Right cardiac atrium (tissue), 5 donors: ENCODE results near the gene ELF1. TPM values are rescaled to one million over a fixed set of nuclear protein-coding genes. Genes with fewer than 3 reads are reported as not detected.
A peak's percentile ranks its signal among the peaks of the same experiment; 100 is the strongest.

Experiments
- ATAC-seq, 2 donors: fragments of 200-7000 bp; cut with Tn5 transposase; one replicate each; pipeline versions ENCODE4 v1.8.0 to v1.9.1; 2020; ENCODE audit warnings: moderate library complexity in 2 of 2, mild to moderate bottlenecking in 1 of 2
- DNase-seq, 3 donors: peaks; one replicate each; pipeline ENCODE4 v3.0.0-alpha.2; 2020
- H3K27ac ChIP-seq: one replicate; pipeline ENCODE4 v1.5.1; 2013; ENCODE audit warnings: mild to moderate bottlenecking, low read length, control low read depth, moderate library complexity
- H3K27me3 ChIP-seq: one replicate; pipeline ENCODE4 v1.6.1; 2013; ENCODE audit not compliant: control insufficient read depth, insufficient read depth
- H3K4me1 ChIP-seq: one replicate; pipeline ENCODE4 v1.6.1; 2013; ENCODE audit warnings: low read length; ENCODE audit not compliant: control insufficient read depth, insufficient read depth
- H3K4me3 ChIP-seq: one replicate; pipeline ENCODE4 v1.5.1; 2013; ENCODE audit warnings: low read length, control low read depth
- H3K9me3 ChIP-seq: one replicate; pipeline ENCODE4 v1.6.1; 2013; ENCODE audit warnings: low read length; ENCODE audit not compliant: control insufficient read depth
- WGBS: extraction: QIAGEN DNeasy Blood & Tissue Kit; methylation state at CpG from one replicate; pipeline ENCODE4 v1.1.7; 2013; 5-methylcytosine and 5-hydroxymethylcytosine counted together
- intact Hi-C, 4 donors: fragments of 100-400 bp; cut with DNase I; formaldehyde crosslinking; loops; one replicate each; pipeline versions ENCODE4 v1.11.0 to v1.14.0; 2022 to 2023
- polyA plus RNA-seq: library from polyadenylated mRNA; stranded (reverse); fragments of 200-250 nt; gene quantifications from one replicate; pipeline ENCODE4 v1.2.3, GENCODE V29; 2013
- total RNA-seq, 4 donors: library from RNA; stranded (reverse); fragmentation: NEBNext Ultra II Directional; extraction: Animal tissue kit (Norgen Biotek cat#: 25700); gene quantifications; one replicate each; pipeline ENCODE4 v1.2.1, GENCODE V29; 2021
- donor health status: healthy with polysubstance abuse.
- donor health status: DM: no; HTN: yes; CAD: no.
- donor health status: DM: no; HTN: no; CAD: no.
- donor health status: DM: no; HTN: yes; CAD: no; lungs with severe emphysema.
- donor health status: DM: yes; HTN: yes; CAD: no.

ELF1 gene
- total and polyA plus RNA-seq, 5 donors = 16.6 to 57.1 (median 43.1) TPM

DNA sequence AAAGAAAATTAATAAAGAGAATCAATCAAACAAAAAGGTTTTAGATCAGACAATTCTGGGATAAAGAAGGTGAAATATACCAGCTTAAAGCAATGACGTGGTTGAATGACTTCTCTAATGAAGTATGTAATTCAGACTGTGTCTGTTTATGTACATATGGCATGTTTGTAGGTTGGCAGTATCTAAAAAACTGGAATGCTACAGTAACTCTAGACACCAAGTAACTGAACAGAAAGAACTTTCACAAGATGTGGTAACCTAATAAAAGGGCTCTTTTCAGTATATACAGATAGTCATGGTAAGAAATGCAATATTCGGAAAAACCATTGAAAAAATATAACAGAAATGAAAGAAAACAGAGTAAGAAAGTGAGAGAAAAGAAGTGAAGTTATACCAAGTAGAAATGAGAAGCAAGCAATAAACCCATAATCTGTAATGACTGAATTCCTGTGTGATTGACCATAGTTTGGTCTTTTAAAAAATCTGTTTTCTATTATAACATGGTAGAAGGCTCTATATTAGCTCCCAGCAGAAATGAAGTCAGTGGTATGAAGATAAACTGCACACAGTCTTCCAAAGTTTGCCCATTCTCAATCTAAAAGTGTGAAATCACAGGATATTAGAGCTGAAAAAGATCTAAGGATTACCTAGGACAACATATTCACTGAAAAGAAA, 31.4 kb downstream of the ELF1 start:
- H3K27me3 ChIP-seq = no peaks in the 10 kb centered on the region
- H3K4me3 ChIP-seq = no peak overlapping the region
- WGBS = 92% methylated on average over 2 of the region's 2 CpGs
- H3K27ac ChIP-seq = no peak overlapping the region
- intact Hi-C loops = no loop called here
- peaks cover 3% of the 10 kb centered on the region for H3K4me1 ChIP-seq
- no peak for ATAC-seq
- H3K9me3 ChIP-seq = no peaks in the 10 kb centered on the region
- DNase-seq = no peak

DNA sequence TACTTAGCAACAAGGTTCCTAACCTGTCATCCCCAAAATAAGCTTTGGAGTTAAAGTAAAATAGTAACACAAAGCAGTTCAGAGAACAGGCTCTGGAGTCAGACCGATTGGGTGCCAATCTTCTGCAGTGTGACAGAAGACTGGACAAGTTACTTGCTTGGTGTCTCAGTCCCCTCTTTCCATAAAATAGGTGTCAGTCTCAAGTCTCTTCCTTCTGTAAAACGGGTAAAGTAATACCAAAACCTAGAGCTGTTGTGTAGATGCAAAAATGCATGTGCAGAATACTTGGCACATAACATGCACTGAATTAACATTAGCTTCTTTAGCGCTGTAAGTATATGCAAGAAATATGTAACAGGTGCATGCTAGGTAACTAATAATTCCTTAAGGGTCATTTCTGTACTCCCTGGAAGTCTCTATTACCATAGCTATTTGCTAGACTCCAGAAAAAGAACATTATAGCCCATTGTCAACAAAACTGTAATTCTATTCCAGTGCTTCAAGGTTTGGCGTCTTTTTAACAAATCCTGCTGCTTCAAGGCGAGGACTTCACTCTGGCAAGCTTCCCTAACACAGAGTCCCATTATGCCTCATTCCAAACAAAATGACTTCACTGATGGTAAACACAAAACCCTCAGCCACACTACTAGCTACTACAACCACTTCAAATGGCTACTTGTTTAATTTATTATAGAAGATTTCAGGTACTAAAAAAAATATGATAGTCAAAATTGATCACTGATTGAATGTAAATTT, 32.8 kb downstream of the ELF1 start:
- DNase-seq = no peak
- WGBS = 31% methylated on average over 5 of the region's 5 CpGs
- Histone ChIP-seq H3K27me3 (no peaks in the 10 kb centered on the region), H3K9me3 (no peaks in the 10 kb centered on the region), H3K4me1 (peaks cover 3% of the 10 kb centered on the region), H3K27ac (no peak overlapping the region), H3K4me3 (no peak overlapping the region)
- intact Hi-C loops = no loop called here
- ATAC-seq = peak; percentile 31 to 65

DNA sequence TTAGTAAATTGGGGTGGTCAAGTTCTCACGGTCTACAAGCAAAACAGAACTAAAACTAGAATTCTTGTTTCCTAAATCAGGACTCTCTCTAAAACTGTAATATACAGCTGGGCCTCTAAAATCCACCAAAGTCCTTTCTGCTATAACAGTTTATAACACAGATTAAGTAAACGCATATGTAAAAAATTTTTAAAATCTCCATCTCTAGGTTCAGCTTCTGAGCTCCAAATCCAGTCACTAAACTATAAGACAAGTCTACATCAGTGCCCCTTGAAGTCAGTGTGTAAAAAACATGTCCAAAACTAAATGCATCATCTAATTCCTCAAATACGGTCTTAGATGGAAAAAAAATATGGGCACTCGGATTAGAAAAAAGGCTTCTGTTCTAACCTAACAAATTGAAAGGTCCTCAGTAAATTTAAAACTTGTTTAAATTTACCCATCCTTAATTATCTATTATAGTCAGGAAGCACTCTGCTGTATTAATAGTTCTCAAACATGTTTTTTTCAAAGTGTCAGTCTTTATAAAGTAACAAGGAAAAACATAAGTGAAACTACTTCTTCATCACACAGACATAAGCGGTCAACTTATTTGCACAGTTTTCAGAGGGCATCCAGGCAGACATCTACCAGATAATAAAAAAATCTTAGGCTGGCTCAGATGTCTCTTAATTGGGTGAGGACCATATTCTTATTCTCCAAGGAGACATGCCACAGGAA, 33.6 kb downstream of the ELF1 start:
- Histone ChIP-seq H3K4me3 (peak overlapping the region; percentile 8), H3K4me1 (peaks cover 3% of the 10 kb centered on the region), H3K27ac (no peak overlapping the region), H3K27me3 (no peaks in the 10 kb centered on the region), H3K9me3 (no peaks in the 10 kb centered on the region)
- 56% methylated on average over 5 of the region's 5 CpGs for WGBS
- no peak for ATAC-seq
- no peak for DNase-seq
- intact Hi-C loops = no loop called here

DNA sequence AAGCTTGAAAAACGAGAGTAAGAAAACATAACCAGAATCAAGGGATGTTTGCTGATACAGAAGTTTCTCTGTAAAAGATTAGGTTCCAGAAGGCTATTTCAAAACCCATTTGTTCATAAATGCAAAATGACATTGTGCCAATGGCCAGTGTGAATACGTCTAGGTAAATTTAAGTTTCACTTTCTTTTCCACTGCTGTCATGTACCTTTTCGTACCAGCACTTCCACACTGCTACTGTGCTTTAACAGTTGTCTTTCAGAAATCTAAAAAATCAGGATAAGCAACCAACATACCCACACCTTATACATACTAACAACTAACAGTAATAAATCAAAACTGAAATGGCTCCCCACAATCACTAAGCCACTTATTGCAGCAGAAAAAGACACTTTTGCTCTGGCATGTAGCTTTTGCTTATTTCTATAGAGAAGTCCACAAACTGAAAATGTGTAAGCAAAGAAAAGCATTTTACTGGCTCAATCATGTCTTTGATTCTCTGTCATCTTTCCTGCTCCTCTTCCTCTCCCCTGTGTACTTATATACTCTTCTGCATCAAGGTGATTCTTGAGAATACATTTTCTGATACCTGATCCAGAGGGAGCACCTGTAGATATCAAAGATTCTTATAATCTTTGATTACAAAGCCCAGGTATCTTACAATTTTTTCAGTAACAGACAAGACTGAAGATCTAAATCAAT, 34.3 kb downstream of the ELF1 start:
- intact Hi-C loops = no loop called here
- ATAC-seq (no peak), DNase-seq (no peak)
- WGBS = 16% methylated on average over 3 of the region's 3 CpGs
- Histone ChIP-seq H3K9me3 (no peaks in the 10 kb centered on the region), H3K4me1 (peaks cover 4% of the 10 kb centered on the region), H3K27ac (no peak overlapping the region), H3K4me3 (peak overlapping the region; percentile 12), H3K27me3 (no peaks in the 10 kb centered on the region)

DNA sequence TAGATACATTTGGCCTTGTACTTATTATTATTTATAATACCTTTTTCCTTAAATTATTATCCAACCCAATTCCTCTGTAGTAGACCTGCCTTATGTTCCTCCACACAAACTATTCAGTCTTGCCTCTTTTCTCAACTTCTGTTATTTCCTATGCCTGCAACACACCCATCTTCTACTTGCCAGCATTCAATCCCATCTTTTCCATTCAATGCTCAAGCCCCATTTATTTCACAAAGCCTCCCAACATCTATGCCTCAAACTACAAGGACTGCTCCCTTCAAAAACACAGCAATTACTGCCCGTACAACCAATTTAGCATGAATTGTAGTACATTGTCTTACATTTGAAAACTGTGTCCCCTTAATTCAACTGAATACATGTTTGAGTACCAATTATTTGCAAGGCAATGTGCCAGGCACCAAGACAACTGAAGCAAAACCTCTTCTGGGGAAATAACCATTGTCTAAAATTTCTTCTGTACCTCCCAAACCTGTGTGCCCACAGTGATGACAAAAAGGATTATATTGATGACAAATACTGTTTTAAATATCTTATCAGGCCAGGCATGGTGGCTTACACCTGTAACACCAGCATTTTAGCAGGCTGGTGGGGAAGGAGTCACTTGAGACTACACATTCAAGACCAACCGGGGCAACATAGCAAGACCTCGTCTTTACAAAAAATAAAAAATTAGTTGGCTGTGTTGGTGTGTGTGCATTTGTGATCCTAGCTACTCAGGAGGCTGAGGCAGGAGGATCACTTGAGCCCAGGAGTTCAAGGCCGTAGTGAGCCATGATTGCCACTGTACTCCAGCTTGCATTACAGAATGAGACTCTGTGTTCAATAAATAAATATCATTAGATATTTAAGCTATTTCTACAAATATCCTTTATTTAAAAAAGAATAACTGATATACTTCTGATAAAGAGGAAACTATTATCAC, 35.1 kb downstream of the ELF1 start:
- peaks cover 5% of the 10 kb centered on the region for H3K4me1 ChIP-seq
- intact Hi-C loops = no loop called here
- H3K27me3 ChIP-seq = no peaks in the 10 kb centered on the region
- 80% methylated on average over 4 of the region's 4 CpGs for WGBS
- DNase-seq = no peak
- H3K27ac ChIP-seq = peak overlapping the region; percentile 89
- no peaks in the 10 kb centered on the region for H3K9me3 ChIP-seq
- ATAC-seq = peak in 1 of 2 donors; percentile 22
- H3K4me3 ChIP-seq = peak overlapping the region; percentile 38

DNA sequence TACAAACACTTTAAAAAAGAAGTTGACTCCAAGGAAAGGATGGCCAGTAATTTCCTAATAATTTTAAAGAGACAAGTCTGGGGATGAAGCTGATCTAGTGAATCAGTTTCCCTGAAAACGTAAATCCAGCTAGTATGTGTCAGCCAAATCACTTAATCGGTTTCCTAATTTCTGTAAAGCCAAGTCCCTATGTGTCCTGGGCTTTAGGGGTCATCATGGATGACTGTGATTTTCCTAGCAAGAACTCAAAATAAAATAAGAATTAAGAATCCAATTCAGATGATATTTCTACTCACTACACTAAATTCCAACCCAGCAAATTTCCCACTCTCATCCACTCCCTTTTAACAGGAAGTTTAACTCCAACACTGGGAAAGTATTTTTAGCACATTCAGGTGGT, 35.9 kb downstream of the ELF1 start:
- DNase-seq (no peak), ATAC-seq (peak in 1 of 2 donors; percentile 35)
- Histone ChIP-seq H3K4me3 (peak overlapping the region; percentile 38), H3K27ac (peak overlapping the region; percentile 37), H3K4me1 (peaks cover 7% of the 10 kb centered on the region), H3K27me3 (no peaks in the 10 kb centered on the region), H3K9me3 (no peaks in the 10 kb centered on the region)
- WGBS = 24% methylated on average over 2 of the region's 2 CpGs
- intact Hi-C loops = no loop called here

DNA sequence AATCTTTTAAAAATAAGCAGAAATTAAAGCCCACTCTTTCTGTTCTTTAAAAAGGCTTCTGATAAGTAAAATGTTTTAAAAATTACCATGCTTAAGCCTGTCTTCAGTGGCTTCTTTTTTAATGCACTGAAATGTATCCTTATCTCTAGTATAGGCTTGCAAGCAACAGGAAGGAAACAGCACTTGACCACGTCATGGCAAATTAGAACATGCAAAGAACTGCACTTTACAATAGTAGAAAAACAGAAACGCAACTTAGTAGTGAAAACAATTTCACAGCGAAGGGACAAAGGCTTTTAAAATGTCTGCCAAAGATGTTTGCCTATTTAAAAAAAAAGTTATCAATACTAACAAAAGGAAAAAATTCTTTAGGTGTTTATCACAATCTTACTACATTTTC, 36.3 kb downstream of the ELF1 start:
- DNase-seq (no peak), ATAC-seq (peak; percentile 76 to 88)
- intact Hi-C loops = no loop called here
- no peaks in the 10 kb centered on the region for H3K9me3 ChIP-seq
- H3K27me3 ChIP-seq = no peaks in the 10 kb centered on the region
- peaks cover 7% of the 10 kb centered on the region for H3K4me1 ChIP-seq
- peak overlapping the region; percentile 76 for H3K4me3 ChIP-seq
- H3K27ac ChIP-seq = no peak overlapping the region
- WGBS = 3% methylated on average over 3 of the region's 3 CpGs

DNA sequence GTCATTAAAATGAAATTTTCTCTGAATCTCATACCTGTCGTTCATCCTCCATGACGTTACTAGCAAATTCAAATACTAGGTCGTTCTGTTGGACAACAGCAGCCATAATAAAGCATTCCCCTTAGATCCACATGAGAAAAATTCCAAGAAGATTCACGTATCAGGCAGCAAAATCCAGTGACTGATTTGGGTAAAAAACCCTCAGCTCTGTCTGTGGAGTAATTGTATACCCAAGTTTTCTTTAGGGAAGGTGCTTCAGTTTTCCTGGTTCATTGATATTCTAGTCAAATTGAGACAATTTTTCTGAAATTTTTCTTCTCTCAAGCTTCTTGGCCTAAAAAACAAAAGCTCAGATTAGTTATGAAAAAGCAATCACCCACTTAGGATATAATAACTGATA, 37.2 kb downstream of the ELF1 start:
- intact Hi-C loops = no loop called here
- ATAC-seq (no peak), DNase-seq (no peak)
- Histone ChIP-seq H3K27ac (peak overlapping the region; percentile 52), H3K27me3 (no peaks in the 10 kb centered on the region), H3K9me3 (no peaks in the 10 kb centered on the region), H3K4me1 (peaks cover 7% of the 10 kb centered on the region), H3K4me3 (peak overlapping the region; percentile 76)
- 46% methylated on average over 4 of the region's 4 CpGs for WGBS

DNA sequence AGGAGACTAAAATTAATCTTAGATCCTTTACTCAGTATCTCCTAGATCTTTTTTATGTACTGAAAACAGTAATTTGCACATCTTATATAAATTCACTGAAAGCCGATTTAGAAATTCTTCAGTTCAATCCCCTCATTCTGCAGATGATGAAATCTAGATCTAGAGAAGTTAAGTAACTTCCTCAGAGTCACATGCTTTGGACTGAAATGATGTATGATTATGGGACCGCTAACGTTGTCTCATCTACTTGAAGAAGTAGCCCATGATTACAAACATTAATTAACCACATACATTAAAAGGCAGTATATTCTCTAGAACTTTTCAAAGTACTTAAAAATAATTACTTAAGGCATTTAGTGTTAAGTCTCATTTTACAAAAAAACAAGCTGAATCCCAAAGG, 37.8 kb downstream of the ELF1 start:
- 37% methylated on average over 3 of the region's 3 CpGs for WGBS
- H3K4me3 ChIP-seq = peak overlapping the region; percentile 67
- H3K4me1 ChIP-seq = peaks cover 8% of the 10 kb centered on the region
- H3K9me3 ChIP-seq = no peaks in the 10 kb centered on the region
- ATAC-seq (peak in 1 of 2 donors; percentile 47), DNase-seq (no peak)
- intact Hi-C loops = no loop called here
- no peaks in the 10 kb centered on the region for H3K27me3 ChIP-seq
- H3K27ac ChIP-seq = no peak overlapping the region

DNA sequence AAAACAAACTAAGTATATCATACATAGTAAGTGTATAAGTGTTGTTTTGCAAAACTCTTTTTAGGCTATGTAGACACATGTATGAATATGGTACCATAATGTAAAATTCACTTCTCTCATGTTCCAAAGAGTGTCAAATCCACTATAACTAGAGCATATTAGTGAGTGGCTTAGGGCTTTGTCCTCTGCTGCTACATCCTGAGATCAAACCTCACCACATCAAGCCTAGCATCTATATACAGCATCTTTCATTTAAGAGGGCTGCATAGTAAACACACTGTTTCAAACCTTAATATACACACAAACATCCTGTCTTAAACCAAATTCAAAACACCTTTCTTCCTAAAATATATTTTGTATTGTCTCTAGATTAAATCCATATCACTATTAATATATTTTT, 38.7 kb downstream of the ELF1 start:
- DNase-seq (no peak), ATAC-seq (peak in 1 of 2 donors; percentile 17)
- H3K27ac ChIP-seq = no peak overlapping the region
- intact Hi-C loops = no loop called here
- no peaks in the 10 kb centered on the region for H3K27me3 ChIP-seq
- H3K9me3 ChIP-seq = no peaks in the 10 kb centered on the region
- peaks cover 10% of the 10 kb centered on the region for H3K4me1 ChIP-seq
- H3K4me3 ChIP-seq = peak overlapping the region; percentile 67
